ENCODE results near the gene PPP6R1.
"Not testable (repeated sequence)": the region's sequence is repeated elsewhere in the genome, so short reads cannot be mapped to it uniquely, and the experiment has no call there.

Gene PPP6R1

GRCh38 chr19:55223291-55224037, 35.4 kb downstream of the PPP6R1 start:
- no peak for DNase-seq

- DNase-seq = no peak
Measured at GRCh38 chr19:55220525-55220924, 38.3 kb downstream of the PPP6R1 start.

- peak; percentile 97 to 99 for DNase-seq
Measured at GRCh38 chr19:55216461-55217198, 42.2 kb downstream of the PPP6R1 start.

- DNase-seq = no peak
Measured at GRCh38 chr19:55213547-55213946, 45.3 kb downstream of the PPP6R1 start.

GRCh38 chr19:55212447-55212846, 46.4 kb downstream of the PPP6R1 start:
- DNase-seq = peak in 1 of 2 experiments; percentile 31

GRCh38 chr19:55209693-55210472, 48.9 kb downstream of the PPP6R1 start:
- DNase-seq = no peak

- DNase-seq = no peak
Measured at GRCh38 chr19:55208880-55209692, 49.7 kb downstream of the PPP6R1 start, which contains the start of gene PTPRH. PTPRH (minus strand) TSS chr19:55209501; CDS start chr19:55209433, 68 bp downstream.

GRCh38 chr19:55206664-55207500, 51.9 kb downstream of the PPP6R1 start:
- peak; percentile 49 to 79 for DNase-seq

GRCh38 chr19:55202199-55202598, 56.6 kb downstream of the PPP6R1 start:
- DNase-seq = not testable (repeated sequence)

GRCh38 chr19:55199620-55200204, 59.1 kb downstream of the PPP6R1 start:
- no peak for DNase-seq

- no peak for DNase-seq
Measured at GRCh38 chr19:55198651-55199050, 60.2 kb downstream of the PPP6R1 start.

- DNase-seq = peak; percentile 22 to 23
Measured at GRCh38 chr19:55197528-55197927, 61.3 kb downstream of the PPP6R1 start.

GRCh38 chr19:55196803-55197202, 62.0 kb downstream of the PPP6R1 start:
- DNase-seq = peak in 1 of 2 experiments; percentile 13

- no peak for DNase-seq
Measured at GRCh38 chr19:55193481-55193880, 65.3 kb downstream of the PPP6R1 start.

GRCh38 chr19:55189403-55189835, 69.4 kb downstream of the PPP6R1 start:
- DNase-seq = no peak

- DNase-seq = no peak
Measured at GRCh38 chr19:55188625-55189024, 70.2 kb downstream of the PPP6R1 start.

- no peak for DNase-seq
Measured at GRCh38 chr19:55186080-55186479, 72.7 kb downstream of the PPP6R1 start.

- no peak for DNase-seq
Measured at GRCh38 chr19:55181740-55182139, 77.1 kb downstream of the PPP6R1 start.

All from NCI-H446 (cell line).